Psoas muscle (tissue), 8 donors: ENCODE results near the gene UBE4A. TPM values are rescaled to one million over a fixed set of nuclear protein-coding genes. Genes with fewer than 3 reads are reported as not detected.

ENCODE experiments used
- ATAC-seq, 4 donors: fragments of 200-7000 bp; cut with Tn5 transposase; one replicate each; pipeline ENCODE4 v1.9.1; 2020; ENCODE audit warnings: moderate library complexity in 3 of 4, mild to moderate bottlenecking in 2 of 4
- DNase-seq, 2 donors: peaks; one replicate each; pipeline ENCODE4 v3.0.0-alpha.2; 2020
- H3K27ac ChIP-seq: fragments of 200-600 bp; one replicate; pipeline ENCODE4 v1.8.0; 2022
- H3K27me3 ChIP-seq, 3 donors: fragments of 200-600 bp in 1 of 3; one replicate each; pipeline versions ENCODE4 v1.6.1 to v1.8.0; 2013 to 2022; ENCODE audit warnings: low read length in 2 of 3, mild to moderate bottlenecking in 2 of 3, moderate library complexity in 1 of 3; ENCODE audit not compliant: insufficient read depth in 3 of 3
- H3K36me3 ChIP-seq, 2 donors: fragments of 200-600 bp in 1 of 2; one replicate each; pipeline versions ENCODE4 v1.6.1 to v1.8.0; 2013 to 2022; ENCODE audit warnings: low read depth in 1 of 2, mild to moderate bottlenecking in 1 of 2, moderate library complexity in 1 of 2; ENCODE audit not compliant: insufficient read depth in 1 of 2
- H3K4me1 ChIP-seq: fragments of 200-600 bp; one replicate; pipeline ENCODE4 v1.8.0; 2022
- H3K4me3 ChIP-seq: fragments of 200-600 bp; one replicate; pipeline ENCODE4 v1.8.0; 2022; ENCODE audit warnings: mild to moderate bottlenecking
- H3K9me3 ChIP-seq: fragments of 200-600 bp; one replicate; pipeline ENCODE4 v1.8.0; 2022
- CTCF ChIP-seq: fragments of 200-600 bp; IDR thresholded peaks from one replicate; pipeline ENCODE4 v1.8.0; 2022; ENCODE audit warnings: antibody characterized with exemption
- intact Hi-C, 2 donors: fragments of 100-400 bp; cut with DNase I; formaldehyde crosslinking; loops; one replicate each; pipeline versions ENCODE4 v1.11.0 to v1.14.2; 2022
- polyA plus RNA-seq, 3 donors: library from polyadenylated mRNA; stranded (reverse); fragments of 200-250 nt; gene quantifications; one replicate each; pipeline ENCODE4 v1.2.3, GENCODE V29; 2013
- total RNA-seq, 4 donors: library from RNA; stranded (reverse); fragmentation: NEBNext Ultra II Directional in 2 of 4; extraction: Animal tissue kit (Norgen Biotek cat#: 25700) in 2 of 4; gene quantifications; one replicate each; pipeline versions ENCODE4 v1.2.1 to v1.2.4, GENCODE V29; 2021 to 2023
- donor health status: healthy with polysubstance abuse.
- donor health status: DM: no; HTN: no; CAD: no; lungs with moderate emphysema.
- donor health status: Bipolar disorder and iron deficiency.
- donor health status: healthy.
- donor health status: DM: yes; HTN: yes; CAD: no.
- donor health status: DM: no; HTN: no; CAD: no.
- donor health status: DM: no; HTN: no; CAD: no.
- donor health status: DM: yes; HTN: yes; CAD: no.

Gene UBE4A
- total and polyA plus RNA-seq, 7 donors: 15.0 to 42.3 (median 31.0) TPM

- Histone ChIP-seq H3K27me3 (no peaks in the 10 kb centered on the region), H3K4me3 (no peak overlapping the region), H3K4me1 (peaks cover 2% of the 10 kb centered on the region), H3K9me3 (no peaks in the 10 kb centered on the region), H3K36me3 (peaks cover 0 to 7% of the 10 kb centered on the region in 2 donors), H3K27ac (no peak overlapping the region)
- intact Hi-C loops: no loop called here
- DNase-seq: no peak
- no peak for ATAC-seq
- no peak for TF ChIP-seq CTCF
Observed at GRCh38 chr11:118448294-118448693, 88.9 kb downstream of the UBE4A start.

Other genes starting within 250 kb of the UBE4A start
- gene SCN4B, start 206.8 kb upstream of the UBE4A start, total RNA-seq: 10 to 100 TPM in 1 of 4 donors, 1 to 10 TPM in 3; 5.1 to 15.1 (median 7.8) TPM
- gene SCN4B, start 206.8 kb upstream of the UBE4A start, polyA plus RNA-seq: 1 to 10 TPM; 3.6 to 6.3 (median 4.1) TPM
- 1 to 10 TPM in 3 of 4 donors, under 1 TPM in 1; 0.40 to 6.6 (median 1.8) TPM for gene SCN2B, start 183.0 kb upstream of the UBE4A start, total RNA-seq
- gene SCN2B, start 183.0 kb upstream of the UBE4A start, polyA plus RNA-seq: under 1 TPM; 0.09 to 0.51 (median 0.23) TPM
- 1 to 10 TPM in 2 of 4 donors, under 1 TPM in 2; 0.48 to 1.8 (median 1.1) TPM for gene JAML, start 134.6 kb upstream of the UBE4A start, total RNA-seq
- under 1 TPM; 0.21 to 0.36 (median 0.25) TPM for gene JAML, start 134.6 kb upstream of the UBE4A start, polyA plus RNA-seq
- gene MPZL3, start 107.2 kb upstream of the UBE4A start, total RNA-seq: under 1 TPM; 0.22 to 0.97 (median 0.49) TPM
- gene MPZL3, start 107.2 kb upstream of the UBE4A start, polyA plus RNA-seq: under 1 TPM; 0.07 to 0.16 (median 0.13) TPM
- 1 to 10 TPM; 1.1 to 8.1 (median 3.5) TPM for gene MPZL2, start 95.3 kb upstream of the UBE4A start, total RNA-seq
- 1 to 10 TPM; 1.0 to 3.9 (median 2.7) TPM for gene MPZL2, start 95.3 kb upstream of the UBE4A start, polyA plus RNA-seq
- 1 to 10 TPM in 1 of 4 donors, under 1 TPM in 3; 0.24 to 1.2 (median 0.67) TPM for gene CD3E, start 54.9 kb upstream of the UBE4A start, total RNA-seq
- gene CD3E, start 54.9 kb upstream of the UBE4A start, polyA plus RNA-seq: under 1 TPM; 0.15 to 0.27 (median 0.22) TPM
- under 1 TPM in 3 of 4 donors, not detected in 1; 0.45 to 0.81 (median 0.50) TPM for gene CD3D, start 16.9 kb upstream of the UBE4A start, total RNA-seq
- under 1 TPM; 0.12 to 0.20 (median 0.19) TPM for gene CD3D, start 16.9 kb upstream of the UBE4A start, polyA plus RNA-seq
- gene CD3G, start 15.3 kb upstream of the UBE4A start, total RNA-seq: under 1 TPM; 0.26 to 0.71 (median 0.57) TPM
- gene CD3G, start 15.3 kb upstream of the UBE4A start, polyA plus RNA-seq: under 1 TPM; 0.01 to 0.05 (median 0.04) TPM
- gene ATP5MG, start 42.0 kb downstream of the UBE4A start, total RNA-seq: 100 to 1,000 TPM; 237 to 340 (median 251) TPM
- 100 to 1,000 TPM; 180 to 217 (median 189) TPM for gene ATP5MG, start 42.0 kb downstream of the UBE4A start, polyA plus RNA-seq
- 10 to 100 TPM; 18.1 to 27.3 (median 22.0) TPM for gene KMT2A, start 76.9 kb downstream of the UBE4A start, total RNA-seq
- gene KMT2A, start 76.9 kb downstream of the UBE4A start, polyA plus RNA-seq: 1 to 10 TPM; 3.1 to 9.9 (median 4.8) TPM
- 1 to 10 TPM in 1 of 4 donors, under 1 TPM in 2, not detected in 1; 0.54 to 1.2 (median 0.59) TPM for gene TTC36, start 167.9 kb downstream of the UBE4A start, total RNA-seq
- under 1 TPM in 2 of 3 donors, not detected in 1; 0.09 TPM for gene TTC36, start 167.9 kb downstream of the UBE4A start, polyA plus RNA-seq
- 10 to 100 TPM in 2 of 4 donors, 1 to 10 TPM in 2; 6.3 to 14.7 (median 8.7) TPM for gene TMEM25, start 171.6 kb downstream of the UBE4A start, total RNA-seq
- gene TMEM25, start 171.6 kb downstream of the UBE4A start, polyA plus RNA-seq: 1 to 10 TPM; 1.3 to 8.0 (median 5.9) TPM
- 10 to 100 TPM; 10.2 to 16.0 (median 13.4) TPM for gene IFT46, start 206.3 kb downstream of the UBE4A start, total RNA-seq
- 10 to 100 TPM in 2 of 3 donors, 1 to 10 TPM in 1; 5.1 to 28.5 (median 11.7) TPM for gene IFT46, start 206.3 kb downstream of the UBE4A start, polyA plus RNA-seq
- 10 to 100 TPM; 54.2 to 65.7 (median 60.1) TPM for gene ARCN1, start 212.8 kb downstream of the UBE4A start, total RNA-seq
- 10 to 100 TPM; 49.4 to 76.3 (median 73.9) TPM for gene ARCN1, start 212.8 kb downstream of the UBE4A start, polyA plus RNA-seq
- gene PHLDB1, start 248.0 kb downstream of the UBE4A start, total RNA-seq: 10 to 100 TPM; 27.7 to 45.8 (median 34.2) TPM
- 10 to 100 TPM; 12.6 to 19.2 (median 12.7) TPM for gene PHLDB1, start 248.0 kb downstream of the UBE4A start, polyA plus RNA-seq